IMR-90 (cell line): ENCODE results near the gene RAB42.

ENCODE experiments used
- BHLHE40 ChIP-seq: fragments of 150-350 bp; IDR thresholded peaks from 2 replicates; pipeline ENCODE4 v1.6.1; 2016; ENCODE audit warnings: mild to moderate bottlenecking, low read depth, low read length
- CEBPB ChIP-seq: IDR thresholded peaks from 2 replicates; pipeline ENCODE4 v1.6.1; 2012; ENCODE audit warnings: low read depth, low read length, improper control_type of control experiment
- FOS ChIP-seq: fragments of 150-350 bp; IDR thresholded peaks from 2 replicates; pipeline ENCODE4 v1.6.1; 2016; ENCODE audit warnings: low read depth, low read length
- MAFK ChIP-seq: IDR thresholded peaks from 2 replicates; pipeline ENCODE4 v1.6.1; 2012; ENCODE audit warnings: low read depth, low read length, improper control_type of control experiment
- MXI1 ChIP-seq: IDR thresholded peaks from 2 replicates; pipeline ENCODE4 v1.6.1; 2012; ENCODE audit warnings: low read depth, mild to moderate bottlenecking, low read length, moderate library complexity, borderline replicate concordance
- POLR2A ChIP-seq: IDR thresholded peaks from 2 replicates; pipeline ENCODE4 v1.6.1; 2012; ENCODE audit warnings: mild to moderate bottlenecking, low read depth, low read length
- RAD21 ChIP-seq: IDR thresholded peaks from 2 replicates; pipeline ENCODE4 v1.6.1; 2012; ENCODE audit warnings: low read length, improper control_type of control experiment
- RCOR1 ChIP-seq: IDR thresholded peaks from 2 replicates; pipeline ENCODE4 v1.6.1; 2012; ENCODE audit warnings: mild to moderate bottlenecking, low read length, improper control_type of control experiment; ENCODE audit not compliant: insufficient replicate concordance
- SMC3 ChIP-seq: fragments of 150-350 bp; IDR thresholded peaks from 2 replicates; pipeline ENCODE4 v1.6.1; 2016; ENCODE audit warnings: low read depth, mild to moderate bottlenecking, antibody characterized with exemption, low read length, moderate library complexity
- TF ChIP-seq, protein P1 (sequence below): conservative IDR thresholded peaks from 2 replicates; pipeline ENCODE4 v1.5.1; 2012; ENCODE audit warnings: mild to moderate bottlenecking, low read depth, low read length, improper control_type of control experiment
- TF ChIP-seq, protein P2 (sequence below): fragments of 150-350 bp; IDR thresholded peaks from 2 replicates; pipeline ENCODE4 v1.6.1; 2017; ENCODE audit warnings: mild to moderate bottlenecking, antibody characterized with exemption, low read length, low read depth

DNA sequence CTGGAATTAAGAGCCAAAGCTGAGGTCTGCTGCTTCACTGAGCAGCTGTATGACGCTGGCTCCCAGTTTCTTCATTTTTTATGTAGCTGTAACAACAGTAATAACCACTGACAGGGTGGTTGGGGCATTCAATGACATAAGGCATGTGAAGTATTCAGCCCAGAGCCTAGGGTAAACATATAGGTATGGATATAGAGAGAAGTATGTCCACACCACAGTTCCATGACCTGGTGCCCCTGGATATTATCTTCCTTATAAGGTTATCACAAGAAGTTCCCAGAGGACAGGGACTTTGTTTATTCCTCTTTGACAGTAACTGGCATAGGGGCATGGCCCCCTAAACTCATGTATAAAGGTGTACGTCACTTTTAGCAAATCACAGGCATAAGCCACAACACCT is 14.7 kb downstream of the RAB42 start:
- no peak for TF ChIP-seq BHLHE40
- TF ChIP-seq, protein P1, sequence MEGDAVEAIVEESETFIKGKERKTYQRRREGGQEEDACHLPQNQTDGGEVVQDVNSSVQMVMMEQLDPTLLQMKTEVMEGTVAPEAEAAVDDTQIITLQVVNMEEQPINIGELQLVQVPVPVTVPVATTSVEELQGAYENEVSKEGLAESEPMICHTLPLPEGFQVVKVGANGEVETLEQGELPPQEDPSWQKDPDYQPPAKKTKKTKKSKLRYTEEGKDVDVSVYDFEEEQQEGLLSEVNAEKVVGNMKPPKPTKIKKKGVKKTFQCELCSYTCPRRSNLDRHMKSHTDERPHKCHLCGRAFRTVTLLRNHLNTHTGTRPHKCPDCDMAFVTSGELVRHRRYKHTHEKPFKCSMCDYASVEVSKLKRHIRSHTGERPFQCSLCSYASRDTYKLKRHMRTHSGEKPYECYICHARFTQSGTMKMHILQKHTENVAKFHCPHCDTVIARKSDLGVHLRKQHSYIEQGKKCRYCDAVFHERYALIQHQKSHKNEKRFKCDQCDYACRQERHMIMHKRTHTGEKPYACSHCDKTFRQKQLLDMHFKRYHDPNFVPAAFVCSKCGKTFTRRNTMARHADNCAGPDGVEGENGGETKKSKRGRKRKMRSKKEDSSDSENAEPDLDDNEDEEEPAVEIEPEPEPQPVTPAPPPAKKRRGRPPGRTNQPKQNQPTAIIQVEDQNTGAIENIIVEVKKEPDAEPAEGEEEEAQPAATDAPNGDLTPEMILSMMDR, result no peak
- TF ChIP-seq, protein P2, sequence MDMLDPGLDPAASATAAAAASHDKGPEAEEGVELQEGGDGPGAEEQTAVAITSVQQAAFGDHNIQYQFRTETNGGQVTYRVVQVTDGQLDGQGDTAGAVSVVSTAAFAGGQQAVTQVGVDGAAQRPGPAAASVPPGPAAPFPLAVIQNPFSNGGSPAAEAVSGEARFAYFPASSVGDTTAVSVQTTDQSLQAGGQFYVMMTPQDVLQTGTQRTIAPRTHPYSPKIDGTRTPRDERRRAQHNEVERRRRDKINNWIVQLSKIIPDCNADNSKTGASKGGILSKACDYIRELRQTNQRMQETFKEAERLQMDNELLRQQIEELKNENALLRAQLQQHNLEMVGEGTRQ, result no peak
- TF ChIP-seq CEBPB, result no peak
- no peak for TF ChIP-seq MAFK
- no peak for TF ChIP-seq POLR2A
- TF ChIP-seq RAD21, result no peak
- no peak for TF ChIP-seq RCOR1
- no peak for TF ChIP-seq FOS
- TF ChIP-seq SMC3, result no peak
- TF ChIP-seq MXI1, result no peak
